GM12801 (cell line): ENCODE measurements around the gene ZBTB39.

ENCODE experiments used
- CTCF ChIP-seq: IDR thresholded peaks from one replicate; pipeline ENCODE4 v1.5.1; 2011; ENCODE audit warnings: control low read depth; ENCODE audit not compliant: insufficient read length; ENCODE audit errors: extremely low read depth

The ZBTB39 gene

GRCh38 chr12:57040211-57040610, 33.9 kb upstream of the ZBTB39 start:
- TF ChIP-seq CTCF: no peak

GRCh38 chr12:57039016-57039798, 32.9 kb upstream of the ZBTB39 start:
- no peak for TF ChIP-seq CTCF

- TF ChIP-seq CTCF: no peak
Observed at GRCh38 chr12:57037264-57037663, 30.9 kb upstream of the ZBTB39 start.

- TF ChIP-seq CTCF: no peak
Observed at GRCh38 chr12:57033431-57033830, 27.1 kb upstream of the ZBTB39 start.

GRCh38 chr12:57031789-57032188, 25.4 kb upstream of the ZBTB39 start:
- no peak for TF ChIP-seq CTCF

GRCh38 chr12:57031138-57031725, 24.9 kb upstream of the ZBTB39 start:
- no peak for TF ChIP-seq CTCF

GRCh38 chr12:57029457-57029856, 23.1 kb upstream of the ZBTB39 start:
- TF ChIP-seq CTCF: no peak

GRCh38 chr12:57027805-57028153, 21.4 kb upstream of the ZBTB39 start:
- no peak for TF ChIP-seq CTCF
